ENCODE data around the gene ACTG2. TPM values are rescaled to one million over a fixed set of nuclear protein-coding genes. Genes with fewer than 3 reads are reported as not detected.

ACTG2 gene
- total and polyA plus RNA-seq, 10 of the 15 experiments (the other 5 are each of a cell fraction or from before 2014, with no cell fraction given) = 0.06 to 0.97 (median 0.12) TPM; not detected in 7

- no peak for TF ChIP-seq ZBED1 (IDR thresholded peaks at IDR 0.05; ENCODE audit: borderline replicate concordance)
- TF ChIP-seq, protein P1, sequence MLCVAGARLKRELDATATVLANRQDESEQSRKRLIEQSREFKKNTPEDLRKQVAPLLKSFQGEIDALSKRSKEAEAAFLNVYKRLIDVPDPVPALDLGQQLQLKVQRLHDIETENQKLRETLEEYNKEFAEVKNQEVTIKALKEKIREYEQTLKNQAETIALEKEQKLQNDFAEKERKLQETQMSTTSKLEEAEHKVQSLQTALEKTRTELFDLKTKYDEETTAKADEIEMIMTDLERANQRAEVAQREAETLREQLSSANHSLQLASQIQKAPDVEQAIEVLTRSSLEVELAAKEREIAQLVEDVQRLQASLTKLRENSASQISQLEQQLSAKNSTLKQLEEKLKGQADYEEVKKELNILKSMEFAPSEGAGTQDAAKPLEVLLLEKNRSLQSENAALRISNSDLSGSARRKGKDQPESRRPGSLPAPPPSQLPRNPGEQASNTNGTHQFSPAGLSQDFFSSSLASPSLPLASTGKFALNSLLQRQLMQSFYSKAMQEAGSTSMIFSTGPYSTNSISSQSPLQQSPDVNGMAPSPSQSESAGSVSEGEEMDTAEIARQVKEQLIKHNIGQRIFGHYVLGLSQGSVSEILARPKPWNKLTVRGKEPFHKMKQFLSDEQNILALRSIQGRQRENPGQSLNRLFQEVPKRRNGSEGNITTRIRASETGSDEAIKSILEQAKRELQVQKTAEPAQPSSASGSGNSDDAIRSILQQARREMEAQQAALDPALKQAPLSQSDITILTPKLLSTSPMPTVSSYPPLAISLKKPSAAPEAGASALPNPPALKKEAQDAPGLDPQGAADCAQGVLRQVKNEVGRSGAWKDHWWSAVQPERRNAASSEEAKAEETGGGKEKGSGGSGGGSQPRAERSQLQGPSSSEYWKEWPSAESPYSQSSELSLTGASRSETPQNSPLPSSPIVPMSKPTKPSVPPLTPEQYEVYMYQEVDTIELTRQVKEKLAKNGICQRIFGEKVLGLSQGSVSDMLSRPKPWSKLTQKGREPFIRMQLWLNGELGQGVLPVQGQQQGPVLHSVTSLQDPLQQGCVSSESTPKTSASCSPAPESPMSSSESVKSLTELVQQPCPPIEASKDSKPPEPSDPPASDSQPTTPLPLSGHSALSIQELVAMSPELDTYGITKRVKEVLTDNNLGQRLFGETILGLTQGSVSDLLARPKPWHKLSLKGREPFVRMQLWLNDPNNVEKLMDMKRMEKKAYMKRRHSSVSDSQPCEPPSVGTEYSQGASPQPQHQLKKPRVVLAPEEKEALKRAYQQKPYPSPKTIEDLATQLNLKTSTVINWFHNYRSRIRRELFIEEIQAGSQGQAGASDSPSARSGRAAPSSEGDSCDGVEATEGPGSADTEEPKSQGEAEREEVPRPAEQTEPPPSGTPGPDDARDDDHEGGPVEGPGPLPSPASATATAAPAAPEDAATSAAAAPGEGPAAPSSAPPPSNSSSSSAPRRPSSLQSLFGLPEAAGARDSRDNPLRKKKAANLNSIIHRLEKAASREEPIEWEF (IDR thresholded peaks at IDR 0.05; ENCODE audit: insufficient replicate concordance, low read depth, low read length) = no peak
- no peak for TF ChIP-seq SMC3 (IDR thresholded peaks at IDR 0.05; ENCODE audit: borderline replicate concordance, low read length)
- TF ChIP-seq HDGF (IDR thresholded peaks at IDR 0.05) = no peak
Observed at GRCh38 chr2:73889206-73889605, 3.6 kb upstream of the ACTG2 start (continued).

GRCh38 chr2:73890301-73891092 lies 2.3 kb upstream of the ACTG2 start:
- 58% methylated on average over 9 of the region's 9 CpGs for WGBS (ENCODE audit: insufficient coverage, insufficient replicate concordance, low lambda C conversion rate, missing lambda C conversion rate)
- in situ Hi-C loops (cut with MboI) (no loop called here), intact Hi-C loops (cut with micrococcal nuclease; ENCODE audit: unreplicated experiment) (no loop called here)
- ChIA-PET POLR2A (interaction anchor here (0.6 kb wide), 1 partner anchor 98 kb away, joined by 3 read pairs; no protein-coding TSS in a partner anchor), RAD21 (ENCODE audit: unreplicated experiment) (interaction anchor here (1.2 kb wide), 1 partner anchor 63 kb away, joined by 3 read pairs; no protein-coding TSS in a partner anchor), SMC1A (ENCODE audit: uncharacterized antibody, unreplicated experiment) (interaction anchor here (0.6 to 1.3 kb wide), 5 partner anchors 11 to 99 kb away, joined by 3 to 5 read pairs (median 3); no protein-coding TSS in a partner anchor), CTCF (interaction anchor here (0.6 kb wide), 1 partner anchor 253 kb away, joined by 6 read pairs; no protein-coding TSS in a partner anchor)
- no peak overlapping the region for H2AFZ ChIP-seq (ENCODE audit: control insufficient read depth, low read depth, low read length)
- ATAC-seq (no peak), FAIRE-seq (no peak), DNase-seq (ENCODE audit: low read depth, low spot score) (no peak)
- no peak overlapping the region for H3K9ac ChIP-seq (ENCODE audit: control insufficient read depth, insufficient read depth, low read length)
- no peaks in the 10 kb centered on the region for H3K36me3 ChIP-seq (ENCODE audit: control insufficient read depth in 2 of 2, insufficient read depth in 2 of 2, low read length in 1 of 2)
- H3K79me2 ChIP-seq (ENCODE audit: control insufficient read depth, insufficient read depth, low read length) = no peaks in the 10 kb centered on the region
- no peaks in the 10 kb centered on the region for H3K4me1 ChIP-seq (ENCODE audit: control insufficient read depth, insufficient read depth, low read length)
- H3K9me3 ChIP-seq (replicated peaks; ENCODE audit: control insufficient read depth, insufficient read depth, low read length) = no peaks in the 10 kb centered on the region
- H3K4me3 ChIP-seq = no peak overlapping the region
- no peak overlapping the region for H3K27ac ChIP-seq (ENCODE audit: control insufficient read depth, insufficient read depth)
- no peaks in the 10 kb centered on the region for H4K20me1 ChIP-seq (ENCODE audit: control insufficient read depth, insufficient read depth)
- no peak overlapping the region for H3K4me2 ChIP-seq (ENCODE audit: control insufficient read depth, insufficient read depth)
- no TSS peak for BruUV-seq (replicated peaks)
- H3K27me3 ChIP-seq (replicated peaks in 1 of 2; ENCODE audit: control insufficient read depth in 2 of 2, insufficient read depth in 2 of 2, low read length in 1 of 2) = no peaks in the 10 kb centered on the region
- TF ChIP-seq MYC (IDR thresholded peaks at IDR 0.05; ENCODE audit: insufficient read depth, insufficient read length, insufficient replicate concordance, low read length, severe bottlenecking) (no peak), NFYB (IDR thresholded peaks at IDR 0.05; ENCODE audit: insufficient read depth, low read depth, low read length) (no peak), BRCA1 (IDR thresholded peaks at IDR 0.05; ENCODE audit: low read depth, low read length) (no peak), IKZF2 (IDR thresholded peaks at IDR 0.05) (no peak), MYB (IDR thresholded peaks at IDR 0.05; ENCODE audit: borderline replicate concordance, low read depth, low read length) (no peak), CHD1 (IDR thresholded peaks at IDR 0.05; ENCODE audit: low read depth, low read length) (no peak), SUPT20H (IDR thresholded peaks at IDR 0.05; ENCODE audit: borderline replicate concordance, control insufficient read depth, low read depth, low read length) (no peak), FOXM1 (IDR thresholded peaks at IDR 0.05; ENCODE audit: low read depth, low read length) (no peak), WRNIP1 (IDR thresholded peaks at IDR 0.05; ENCODE audit: borderline replicate concordance, low read depth, low read length) (no peak), NFYA (IDR thresholded peaks at IDR 0.05; ENCODE audit: borderline replicate concordance, low read depth, low read length) (no peak), MTA2 (IDR thresholded peaks at IDR 0.05; ENCODE audit: low read depth) (no peak), USF2 (IDR thresholded peaks at IDR 0.05; ENCODE audit: borderline replicate concordance, low read depth, low read length) (no peak)
